HEK293 (cell line): Measurements from ENCODE around the gene CEP85L.
A peak's percentile ranks its signal among the peaks of the same experiment; 100 is the strongest.

Experiments used
- CTCF ChIA-PET: fragments of 350-600 bp; formaldehyde crosslinking; extraction: SDS; loops from one replicate; lab custom pipeline; 2021; ENCODE audit warnings: antibody characterized with exemption; lab: Yijun Ruan, JAX
- POLR2A ChIA-PET: fragments of 300-600 bp; formaldehyde crosslinking; extraction: SDS; loops from one replicate; lab custom pipeline; 2020; ENCODE audit warnings: antibody characterized with exemption, inconsistent platforms; lab: Yijun Ruan, JAX
- H3K27ac ChIP-seq: fragments of 200-500 bp; sonication (Bioruptor generic); 2 replicates; pipeline ENCODE4 v1.5.1; 2014; ENCODE audit warnings: low read depth, low read length, control low read depth, inconsistent platforms; ENCODE audit errors: extremely low read depth
- H3K36me3 ChIP-seq, 2 experiments: fragments of 200-500 bp in 1 of 2; sonication (Bioruptor generic) in 1 of 2; 1 replicate in 1 of 2; 2 replicates in 1 of 2; pipeline ENCODE4 v1.5.1; 2014 to 2017; ENCODE audit warnings: inconsistent platforms in 2 of 2, low read length in 2 of 2; ENCODE audit not compliant: control insufficient read depth in 2 of 2, insufficient read depth in 1 of 2
- H3K4me1 ChIP-seq: fragments of 200-500 bp; sonication (Bioruptor generic); 2 replicates; pipeline ENCODE4 v1.5.1; 2014; ENCODE audit warnings: mild to moderate bottlenecking, low read length, inconsistent platforms; ENCODE audit not compliant: control insufficient read depth, insufficient read depth
- H3K4me3 ChIP-seq: 2 replicates; pipeline ENCODE4 v1.5.1; 2011; ENCODE audit warnings: low read depth, mild to moderate bottlenecking, control low read depth, low read length, moderate library complexity
- H3K9me3 ChIP-seq: fragments of 200-500 bp; sonication (Bioruptor generic); 2 replicates; pipeline ENCODE4 v1.5.1; 2014; ENCODE audit warnings: low read depth, low read length, inconsistent platforms; ENCODE audit not compliant: control insufficient read depth, insufficient read depth
- HOXC10 ChIP-seq: sonication (generic); formaldehyde crosslinking; IDR thresholded peaks from 2 replicates; pipeline ENCODE4 v1.8.1; 2023; ENCODE audit warnings: mild to moderate bottlenecking, missing genetic modification reagents
- IKZF3 ChIP-seq: fragments of 450-650 bp; IDR thresholded peaks from 2 replicates; pipeline ENCODE4 v1.5.0; 2018; ENCODE audit warnings: missing biosample characterization, mild to moderate bottlenecking, missing genetic modification characterization, moderate library complexity
- OVOL3 ChIP-seq: fragments of 450-650 bp; formaldehyde crosslinking; IDR thresholded peaks from 2 replicates; pipeline ENCODE4 v1.5.1; 2016; ENCODE audit warnings: missing biosample characterization, missing genetic modification characterization
- PRDM1 ChIP-seq: fragments of 450-650 bp; formaldehyde crosslinking; IDR thresholded peaks from 2 replicates; pipeline ENCODE4; 2016; ENCODE audit warnings: missing biosample characterization, missing genetic modification characterization
- SETDB1 ChIP-seq: IDR thresholded peaks from one replicate; pipeline ENCODE4 v1.6.1; 2017; ENCODE audit warnings: mild to moderate bottlenecking, low read length, moderate library complexity, mixed read lengths; ENCODE audit not compliant: insufficient read length
- ZBTB17 ChIP-seq: fragments of 450-650 bp; formaldehyde crosslinking; IDR thresholded peaks from 2 replicates; pipeline ENCODE4 v1.5.1; 2016; ENCODE audit warnings: missing biosample characterization, missing genetic modification characterization
- ZFP69B ChIP-seq: fragments of 450-650 bp; formaldehyde crosslinking; IDR thresholded peaks from 2 replicates; pipeline ENCODE4 v1.5.1; 2016; ENCODE audit warnings: missing biosample characterization, missing genetic modification characterization
- ZNF121 ChIP-seq: fragments of 450-650 bp; formaldehyde crosslinking; IDR thresholded peaks from 2 replicates; pipeline ENCODE4 v1.5.1; 2016; ENCODE audit warnings: missing biosample characterization, missing genetic modification characterization
- ZNF16 ChIP-seq: fragments of 450-650 bp; formaldehyde crosslinking; IDR thresholded peaks from 2 replicates; pipeline ENCODE4 v1.5.1; 2016; ENCODE audit warnings: low read depth, missing biosample characterization, missing genetic modification characterization
- ZNF510 ChIP-seq: fragments of 450-650 bp; formaldehyde crosslinking; IDR thresholded peaks from 2 replicates; pipeline ENCODE4 v1.5.1; 2018; ENCODE audit warnings: mild to moderate bottlenecking, missing genetic modification characterization, missing biosample characterization; ENCODE audit not compliant: insufficient replicate concordance
- ZNF549 ChIP-seq: fragments of 450-650 bp; IDR thresholded peaks from 2 replicates; pipeline ENCODE4 v1.5.1; 2018; ENCODE audit warnings: missing biosample characterization, missing genetic modification characterization, mild to moderate bottlenecking, inconsistent platforms, moderate library complexity
- ZNF560 ChIP-seq: fragments of 450-650 bp; formaldehyde crosslinking; IDR thresholded peaks from 2 replicates; pipeline ENCODE4 v1.5.1; 2017; ENCODE audit warnings: missing biosample characterization, missing genetic modification characterization, borderline replicate concordance
- ZNF596 ChIP-seq: fragments of 450-650 bp; IDR thresholded peaks from 2 replicates; pipeline ENCODE4 v1.5.0; 2018; ENCODE audit warnings: missing biosample characterization, mild to moderate bottlenecking, missing genetic modification characterization, moderate library complexity
- ZNF747 ChIP-seq: fragments of 450-650 bp; formaldehyde crosslinking; IDR thresholded peaks from 2 replicates; pipeline ENCODE4 v1.5.1; 2016; ENCODE audit warnings: missing biosample characterization, missing genetic modification characterization
- ZNF76 ChIP-seq: fragments of 450-650 bp; formaldehyde crosslinking; IDR thresholded peaks from 2 replicates; pipeline ENCODE4; 2016; ENCODE audit warnings: low read depth, missing biosample characterization, missing genetic modification characterization, borderline replicate concordance
- ZNF791 ChIP-seq: fragments of 450-650 bp; formaldehyde crosslinking; IDR thresholded peaks from 2 replicates; pipeline ENCODE4 v1.5.1; 2016; ENCODE audit warnings: missing biosample characterization, missing genetic modification characterization
- TF ChIP-seq, protein P1 (sequence below): fragments of 450-650 bp; formaldehyde crosslinking; IDR thresholded peaks from 2 replicates; pipeline ENCODE4 v1.5.1; 2016; ENCODE audit warnings: missing biosample characterization, missing genetic modification characterization
- TF ChIP-seq, protein P2 (sequence below): sonication (generic); formaldehyde crosslinking; IDR thresholded peaks from 2 replicates; pipeline ENCODE4 v1.8.1; 2022; ENCODE audit warnings: mild to moderate bottlenecking, moderate library complexity, missing genetic modification reagents
- TF ChIP-seq, protein P3 (sequence below): fragments of 450-650 bp; IDR thresholded peaks from 2 replicates; pipeline ENCODE4 v1.5.1; 2018; ENCODE audit warnings: missing biosample characterization, mild to moderate bottlenecking, missing genetic modification characterization
- TF ChIP-seq, protein P4 (sequence below): fragments of 450-650 bp; formaldehyde crosslinking; IDR thresholded peaks from 2 replicates; pipeline ENCODE4 v1.5.1; 2016; ENCODE audit warnings: missing biosample characterization, missing genetic modification characterization

Gene CEP85L

DNA sequence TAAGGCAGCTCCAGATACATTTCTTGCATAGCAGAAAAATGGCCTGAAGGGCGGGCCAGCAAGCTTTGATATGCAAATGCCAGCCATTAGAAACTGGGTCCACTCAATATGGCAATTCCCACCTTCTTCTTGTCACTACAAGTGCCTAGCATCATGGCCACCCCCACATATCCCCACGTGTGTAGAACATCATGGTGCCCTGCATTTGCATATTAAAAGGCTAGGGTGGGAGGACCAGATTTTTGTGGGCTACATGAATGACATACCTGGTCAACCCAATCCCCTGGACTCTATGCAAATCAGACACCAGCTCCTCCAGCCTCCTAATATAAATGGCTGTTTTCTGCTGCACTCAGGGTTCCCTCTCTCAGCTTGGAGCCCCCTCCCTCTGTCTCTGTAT is 71.6 kb downstream of the CEP85L start (continued):
- TF ChIP-seq PRDM1 (tag by site-specific recombination): no peak

DNA sequence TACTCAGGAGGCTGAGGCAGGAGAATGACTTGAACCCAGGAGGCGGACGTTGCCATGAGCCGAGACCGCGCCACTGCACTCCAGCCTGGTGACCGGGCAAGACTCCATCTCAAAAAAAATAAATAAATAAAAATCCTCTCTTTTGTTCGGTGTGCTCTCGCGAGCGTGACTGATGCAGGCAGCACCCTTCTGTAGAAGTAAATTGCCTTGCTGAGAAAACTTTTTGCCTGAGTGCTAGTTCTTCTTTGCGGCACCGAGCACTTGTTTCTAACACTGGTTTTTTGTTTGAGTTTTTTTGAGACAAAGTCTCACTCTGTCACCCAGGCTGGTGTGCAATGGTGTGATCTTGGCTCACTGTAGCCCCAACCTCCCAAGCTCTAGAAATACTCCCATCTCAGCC is 72.8 kb downstream of the CEP85L start:
- Histone ChIP-seq H3K9me3 (no peaks in the 10 kb centered on the region), H3K4me1 (no peaks in the 10 kb centered on the region), H3K4me3 (no peak overlapping the region), H3K27ac (no peak overlapping the region), H3K36me3 (peaks cover 0 to 21% of the 10 kb centered on the region in 2 experiments; a peak in 1 of 3 replicates)
- POLR2A ChIA-PET: no interaction called here
- CTCF ChIA-PET: interaction anchor here (0.8 to 3.0 kb wide), 5 partner anchors 11 to 306 kb away, joined by 3 to 31 read pairs (median 10); no protein-coding TSS in a partner anchor
- TF ChIP-seq SETDB1 (peak; percentile 91), ZNF791 (no peak)
- TF ChIP-seq, all 188 proteins: peak for 1

DNA sequence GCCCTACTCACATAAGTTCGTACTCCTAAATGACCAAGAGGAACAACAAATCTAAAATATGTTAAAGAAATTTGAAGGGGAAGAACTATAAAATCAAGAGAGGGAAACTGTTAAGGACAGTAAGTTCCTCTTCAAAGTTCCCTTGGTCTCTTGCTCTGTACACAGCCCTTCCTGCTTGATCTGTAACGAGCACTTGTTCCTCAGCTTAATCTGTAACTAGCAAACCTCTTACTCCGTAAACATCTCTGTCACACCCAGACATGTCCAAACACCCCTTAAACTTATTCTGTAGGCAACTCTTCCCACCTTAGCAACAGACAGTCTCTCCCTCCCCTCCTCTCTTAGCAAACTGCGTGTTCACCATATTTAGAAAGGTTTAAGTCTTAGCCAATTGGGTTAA is 73.4 kb downstream of the CEP85L start:
- no peaks in the 10 kb centered on the region for H3K9me3 ChIP-seq
- CTCF ChIA-PET: no interaction called here
- TF ChIP-seq ZFP69B (tag by site-specific recombination) (no peak), ZNF747 (no peak), OVOL3 (tag by site-specific recombination) (no peak), IKZF3 (no peak), ZNF76 (tag by site-specific recombination) (no peak), ZNF16 (tag by site-specific recombination) (no peak), ZBTB17 (no peak), ZNF549 (tag by site-specific recombination) (no peak), ZNF560 (tag by site-specific recombination) (no peak), ZNF121 (tag by site-specific recombination) (no peak), ZNF596 (no peak), ZNF510 (tag by site-specific recombination) (no peak), HOXC10 (no peak)
- TF ChIP-seq, protein P1, sequence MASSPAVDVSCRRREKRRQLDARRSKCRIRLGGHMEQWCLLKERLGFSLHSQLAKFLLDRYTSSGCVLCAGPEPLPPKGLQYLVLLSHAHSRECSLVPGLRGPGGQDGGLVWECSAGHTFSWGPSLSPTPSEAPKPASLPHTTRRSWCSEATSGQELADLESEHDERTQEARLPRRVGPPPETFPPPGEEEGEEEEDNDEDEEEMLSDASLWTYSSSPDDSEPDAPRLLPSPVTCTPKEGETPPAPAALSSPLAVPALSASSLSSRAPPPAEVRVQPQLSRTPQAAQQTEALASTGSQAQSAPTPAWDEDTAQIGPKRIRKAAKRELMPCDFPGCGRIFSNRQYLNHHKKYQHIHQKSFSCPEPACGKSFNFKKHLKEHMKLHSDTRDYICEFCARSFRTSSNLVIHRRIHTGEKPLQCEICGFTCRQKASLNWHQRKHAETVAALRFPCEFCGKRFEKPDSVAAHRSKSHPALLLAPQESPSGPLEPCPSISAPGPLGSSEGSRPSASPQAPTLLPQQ (tag by site-specific recombination): no peak
- TF ChIP-seq, protein P2, sequence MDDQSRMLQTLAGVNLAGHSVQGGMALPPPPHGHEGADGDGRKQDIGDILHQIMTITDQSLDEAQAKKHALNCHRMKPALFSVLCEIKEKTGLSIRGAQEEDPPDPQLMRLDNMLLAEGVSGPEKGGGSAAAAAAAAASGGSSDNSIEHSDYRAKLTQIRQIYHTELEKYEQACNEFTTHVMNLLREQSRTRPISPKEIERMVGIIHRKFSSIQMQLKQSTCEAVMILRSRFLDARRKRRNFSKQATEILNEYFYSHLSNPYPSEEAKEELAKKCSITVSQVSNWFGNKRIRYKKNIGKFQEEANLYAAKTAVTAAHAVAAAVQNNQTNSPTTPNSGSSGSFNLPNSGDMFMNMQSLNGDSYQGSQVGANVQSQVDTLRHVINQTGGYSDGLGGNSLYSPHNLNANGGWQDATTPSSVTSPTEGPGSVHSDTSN (CRISPR knock-in tag): no peak
- TF ChIP-seq, protein P3, sequence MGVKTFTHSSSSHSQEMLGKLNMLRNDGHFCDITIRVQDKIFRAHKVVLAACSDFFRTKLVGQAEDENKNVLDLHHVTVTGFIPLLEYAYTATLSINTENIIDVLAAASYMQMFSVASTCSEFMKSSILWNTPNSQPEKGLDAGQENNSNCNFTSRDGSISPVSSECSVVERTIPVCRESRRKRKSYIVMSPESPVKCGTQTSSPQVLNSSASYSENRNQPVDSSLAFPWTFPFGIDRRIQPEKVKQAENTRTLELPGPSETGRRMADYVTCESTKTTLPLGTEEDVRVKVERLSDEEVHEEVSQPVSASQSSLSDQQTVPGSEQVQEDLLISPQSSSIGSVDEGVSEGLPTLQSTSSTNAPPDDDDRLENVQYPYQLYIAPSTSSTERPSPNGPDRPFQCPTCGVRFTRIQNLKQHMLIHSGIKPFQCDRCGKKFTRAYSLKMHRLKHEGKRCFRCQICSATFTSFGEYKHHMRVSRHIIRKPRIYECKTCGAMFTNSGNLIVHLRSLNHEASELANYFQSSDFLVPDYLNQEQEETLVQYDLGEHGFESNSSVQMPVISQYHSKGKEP (tag by site-specific recombination): no peak
- TF ChIP-seq, protein P4, sequence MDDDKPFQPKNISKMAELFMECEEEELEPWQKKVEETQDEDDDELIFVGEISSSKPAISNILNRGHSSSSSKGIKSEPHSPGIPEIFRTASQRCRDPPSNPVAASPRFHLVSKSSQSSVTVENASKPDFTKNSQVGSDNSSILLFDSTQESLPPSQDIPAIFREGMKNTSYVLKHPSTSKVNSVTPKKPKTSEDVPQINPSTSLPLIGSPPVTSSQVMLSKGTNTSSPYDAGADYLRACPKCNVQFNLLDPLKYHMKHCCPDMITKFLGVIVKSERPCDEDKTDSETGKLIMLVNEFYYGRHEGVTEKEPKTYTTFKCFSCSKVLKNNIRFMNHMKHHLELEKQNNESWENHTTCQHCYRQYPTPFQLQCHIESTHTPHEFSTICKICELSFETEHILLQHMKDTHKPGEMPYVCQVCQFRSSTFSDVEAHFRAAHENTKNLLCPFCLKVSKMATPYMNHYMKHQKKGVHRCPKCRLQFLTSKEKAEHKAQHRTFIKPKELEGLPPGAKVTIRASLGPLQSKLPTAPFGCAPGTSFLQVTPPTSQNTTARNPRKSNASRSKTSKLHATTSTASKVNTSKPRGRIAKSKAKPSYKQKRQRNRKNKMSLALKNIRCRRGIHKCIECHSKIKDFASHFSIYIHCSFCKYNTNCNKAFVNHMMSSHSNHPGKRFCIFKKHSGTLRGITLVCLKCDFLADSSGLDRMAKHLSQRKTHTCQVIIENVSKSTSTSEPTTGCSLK (tag by site-specific recombination): no peak
- H3K36me3 ChIP-seq: peaks cover 0 to 21% of the 10 kb centered on the region in 2 experiments; a peak in 1 of 3 replicates
- POLR2A ChIA-PET: no interaction called here
- no peaks in the 10 kb centered on the region for H3K4me1 ChIP-seq
- H3K27ac ChIP-seq: no peak overlapping the region
- no peak overlapping the region for H3K4me3 ChIP-seq
